Endodermal cell (in vitro differentiated cells): ENCODE measurements around the gene KCNMA1. TPM values are rescaled to one million over a fixed set of nuclear protein-coding genes. Genes with fewer than 3 reads are reported as not detected.

Experiments used
- DNase-seq: peaks from one replicate; pipeline ENCODE4 v3.0.0-alpha.2; 2017
- H3K27ac ChIP-seq: 2 replicates; pipeline ENCODE4 v1.5.1; 2013; ENCODE audit warnings: mild to moderate bottlenecking, low read depth, low read length, moderate library complexity
- H3K27me3 ChIP-seq: 2 replicates; pipeline ENCODE4 v1.6.1; 2013; ENCODE audit warnings: mild to moderate bottlenecking, low read length, moderate library complexity; ENCODE audit not compliant: insufficient read depth, control insufficient read depth, poor library complexity, severe bottlenecking
- H3K36me3 ChIP-seq: 2 replicates; pipeline ENCODE4 v1.7.0; 2013; ENCODE audit warnings: mild to moderate bottlenecking, low read length, moderate library complexity; ENCODE audit not compliant: control insufficient read depth, insufficient read depth
- H3K4me1 ChIP-seq: one replicate; pipeline ENCODE4 v1.7.0; 2013; ENCODE audit warnings: low read length; ENCODE audit not compliant: control insufficient read depth, insufficient read depth
- H3K4me3 ChIP-seq: 2 replicates; pipeline ENCODE4 v1.5.1; 2013; ENCODE audit warnings: mild to moderate bottlenecking, low read length, moderate library complexity
- H3K9ac ChIP-seq: 2 replicates; pipeline ENCODE4 v1.6.1; 2013; ENCODE audit warnings: mild to moderate bottlenecking, low read length, moderate library complexity; ENCODE audit not compliant: poor library complexity, severe bottlenecking; ENCODE audit errors: extremely low read depth
- H3K9me3 ChIP-seq: 2 replicates; pipeline ENCODE4 v1.6.1; 2013; ENCODE audit warnings: mild to moderate bottlenecking, low read length, moderate library complexity; ENCODE audit not compliant: control insufficient read depth
- H3K27ac Mint-ChIP-seq: 2 replicates; pipeline ENCODE4 v1.8.0; 2020; ENCODE audit warnings: mixed read lengths
- H3K27me3 Mint-ChIP-seq: 2 replicates; pipeline ENCODE4 v1.8.0; 2021; ENCODE audit warnings: mild to moderate bottlenecking, mixed read lengths; ENCODE audit not compliant: insufficient read depth
- H3K36me3 Mint-ChIP-seq: 2 replicates; pipeline ENCODE4 v1.8.0; 2020; ENCODE audit warnings: low read depth, mixed read lengths
- H3K4me1 Mint-ChIP-seq: 2 replicates; pipeline ENCODE4 v1.8.0; 2020; ENCODE audit warnings: mixed read lengths
- H3K4me3 Mint-ChIP-seq: 2 replicates; pipeline ENCODE4 v1.8.0; 2020; ENCODE audit warnings: mild to moderate bottlenecking, moderate library complexity, mixed read lengths
- H3K9me3 Mint-ChIP-seq: 2 replicates; pipeline ENCODE4 v1.8.0; 2020; ENCODE audit warnings: mild to moderate bottlenecking, mixed read lengths
- CTCF ChIP-seq: fragments of 200-600 bp; sonication (generic); conservative IDR thresholded peaks from 2 replicates; pipeline ENCODE4 v1.5.0; 2021; ENCODE audit warnings: antibody characterized with exemption, mild to moderate bottlenecking
- WGBS, 2 experiments: methylation state at CpG; one replicate each; pipeline versions ENCODE4 v1.1.5 to v1.1.7; 2013; ENCODE audit warnings: missing lambda C conversion rate in 2 of 2, mixed read lengths in 1 of 2; ENCODE audit not compliant: insufficient coverage in 1 of 2, insufficient read length in 1 of 2; 5-methylcytosine and 5-hydroxymethylcytosine counted together
- total RNA-seq, 2 donors: library from RNA; stranded (reverse); fragmentation: NEBNext Ultra II Directional in 1 of 2; extraction: Animal tissue kit (Norgen Biotek cat#: 25700) in 1 of 2; gene quantifications; 2 replicates in 1 of 2; 3 replicates in 1 of 2; pipeline ENCODE4 v1.2.1, GENCODE V29; 2021

The KCNMA1 gene
- total RNA-seq, 2 donors from 2014 or later = 0.55 to 1.3 TPM

DNA sequence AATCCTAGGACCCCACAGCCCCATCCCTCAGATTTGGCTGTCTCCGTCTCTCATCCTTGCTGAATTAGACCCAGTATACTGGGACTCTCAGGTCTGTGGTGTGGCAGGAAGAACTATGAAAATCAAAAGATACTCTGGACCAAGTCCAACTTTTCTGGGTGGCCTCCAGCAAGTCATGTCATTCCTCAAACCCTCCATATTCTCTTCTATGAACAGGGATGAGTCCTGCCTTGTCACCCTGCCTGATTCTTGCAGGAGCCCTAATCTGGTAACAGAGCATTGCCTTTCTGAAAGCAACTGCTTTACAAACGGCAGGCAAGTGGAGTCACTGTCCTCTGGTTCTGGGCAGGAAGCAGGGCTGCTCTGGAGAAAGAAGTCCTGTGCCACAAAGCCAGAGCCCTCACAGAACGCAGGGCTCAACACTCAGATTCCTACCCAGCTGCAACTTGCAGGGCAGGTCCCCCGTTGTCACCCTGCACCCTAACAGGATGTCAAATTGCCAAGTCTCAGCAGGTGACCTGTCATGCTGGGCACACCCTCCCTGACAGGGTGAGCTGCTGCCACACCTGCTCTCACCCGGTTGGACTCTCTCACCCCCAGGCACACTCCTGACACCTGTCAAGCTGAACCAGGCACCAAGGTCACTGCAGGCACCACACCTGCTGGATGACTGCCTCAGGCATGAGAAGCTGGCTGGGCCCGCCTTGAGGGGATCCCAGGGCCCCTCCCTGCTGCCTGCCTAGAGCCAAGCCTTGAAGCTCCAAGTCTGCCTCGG is 227.7 kb downstream of the KCNMA1 start:
- no peaks in the 10 kb centered on the region for H3K27me3 Mint-ChIP-seq
- Histone ChIP-seq H3K27ac (no peak overlapping the region), H3K36me3 (no peaks in the 10 kb centered on the region), H3K9me3 (no peaks in the 10 kb centered on the region), H3K4me3 (no peak overlapping the region), H3K4me1 (peaks cover 9% of the 10 kb centered on the region), H3K27me3 (no peaks in the 10 kb centered on the region), H3K9ac (no peak overlapping the region)
- H3K4me1 Mint-ChIP-seq = peaks cover 21% of the 10 kb centered on the region
- no peak for TF ChIP-seq CTCF
- H3K9me3 Mint-ChIP-seq = no peaks in the 10 kb centered on the region
- H3K4me3 Mint-ChIP-seq = no peak overlapping the region
- H3K27ac Mint-ChIP-seq = no peak overlapping the region
- H3K36me3 Mint-ChIP-seq = no peaks in the 10 kb centered on the region
- 86 to 95% methylated on average over 6 to 7 of the region's 7 CpGs for WGBS, 2 experiments
- DNase-seq = no peak

DNA sequence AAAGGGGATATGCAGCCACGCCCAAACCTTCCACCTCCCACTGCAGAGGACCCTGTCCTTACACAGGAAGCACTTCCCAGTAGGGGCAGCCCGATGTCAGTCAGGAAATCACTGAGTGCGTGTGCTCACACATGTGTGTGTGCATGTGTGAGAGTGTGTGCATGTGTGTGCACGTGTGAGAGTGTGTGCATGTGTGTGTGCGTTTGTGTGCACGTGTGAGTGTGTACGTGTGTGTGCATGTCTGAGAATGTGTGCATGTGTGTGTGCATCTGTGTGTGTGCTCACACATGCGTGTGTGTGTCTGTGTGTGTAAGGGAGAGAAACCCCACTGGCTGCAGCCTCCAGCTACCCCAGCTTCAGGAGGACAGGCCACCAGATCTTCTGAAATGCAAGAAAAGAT is 229.3 kb downstream of the KCNMA1 start:
- no peak overlapping the region for H3K4me3 ChIP-seq
- H3K36me3 Mint-ChIP-seq = no peaks in the 10 kb centered on the region
- peaks cover 9% of the 10 kb centered on the region for H3K4me1 ChIP-seq
- peaks cover 19% of the 10 kb centered on the region for H3K4me1 Mint-ChIP-seq
- H3K36me3 ChIP-seq = no peaks in the 10 kb centered on the region
- no peaks in the 10 kb centered on the region for H3K9me3 ChIP-seq
- no peak for DNase-seq
- H3K27me3 Mint-ChIP-seq = no peaks in the 10 kb centered on the region
- H3K27ac Mint-ChIP-seq = no peak overlapping the region
- H3K9ac ChIP-seq = no peak overlapping the region
- H3K9me3 Mint-ChIP-seq = no peaks in the 10 kb centered on the region
- WGBS, 2 experiments = 90 to 100% methylated on average over 1 to 8 of the region's 8 CpGs
- no peak for TF ChIP-seq CTCF
- no peak overlapping the region for H3K4me3 Mint-ChIP-seq
- no peak overlapping the region for H3K27ac ChIP-seq
- H3K27me3 ChIP-seq = no peaks in the 10 kb centered on the region

DNA sequence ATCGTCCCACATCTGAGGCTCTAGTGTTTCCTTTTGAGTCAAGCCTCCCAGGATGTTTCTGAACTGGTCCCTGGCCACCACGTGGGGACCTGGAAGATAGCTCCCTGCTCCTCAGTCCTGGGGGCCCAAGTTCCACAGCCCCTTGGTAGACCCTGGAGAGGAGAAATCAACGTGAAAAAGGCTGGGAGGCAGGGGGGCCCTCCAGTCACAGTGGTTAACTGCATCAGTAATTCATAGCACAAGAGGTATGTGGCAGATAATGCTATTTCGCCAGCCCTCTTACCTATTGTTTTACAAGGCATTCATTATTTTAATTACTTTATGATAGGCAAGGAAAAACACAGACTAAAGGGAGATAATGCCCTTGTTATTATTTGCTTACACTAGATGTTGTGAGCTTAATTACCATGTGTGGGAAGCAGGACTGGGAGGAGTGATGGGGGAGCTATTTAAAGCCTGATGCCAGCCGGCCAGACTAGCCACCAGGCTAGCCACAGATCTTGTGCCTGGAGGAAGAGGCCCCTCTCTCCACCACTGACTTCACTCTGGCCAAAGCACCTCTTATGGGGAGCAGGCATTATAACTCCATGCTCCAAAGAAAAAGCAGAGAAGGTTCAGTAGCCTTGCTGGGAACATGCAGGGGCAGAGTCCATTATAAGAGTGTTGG is 230.7 kb downstream of the KCNMA1 start:
- Histone ChIP-seq H3K27ac (no peak overlapping the region), H3K9me3 (no peaks in the 10 kb centered on the region), H3K4me3 (no peak overlapping the region), H3K27me3 (no peaks in the 10 kb centered on the region), H3K36me3 (no peaks in the 10 kb centered on the region), H3K9ac (no peak overlapping the region), H3K4me1 (peaks cover 9% of the 10 kb centered on the region)
- TF ChIP-seq CTCF = no peak
- H3K9me3 Mint-ChIP-seq = no peaks in the 10 kb centered on the region
- H3K27me3 Mint-ChIP-seq = no peaks in the 10 kb centered on the region
- no peak for DNase-seq
- 77 to 100% methylated on average over 2 to 5 of the region's 5 CpGs for WGBS, 2 experiments
- peaks cover 18% of the 10 kb centered on the region for H3K4me1 Mint-ChIP-seq
- no peaks in the 10 kb centered on the region for H3K36me3 Mint-ChIP-seq
- H3K27ac Mint-ChIP-seq = no peak overlapping the region
- H3K4me3 Mint-ChIP-seq = no peak overlapping the region
